ENCODE data around the gene CMTM8.

- TF ChIP-seq ARNT (IDR thresholded peaks at IDR 0.05) (no peak), ELF4 (IDR thresholded peaks at IDR 0.05) (no peak), NFRKB (IDR thresholded peaks at IDR 0.05) (no peak), HDGF (IDR thresholded peaks at IDR 0.05; ENCODE audit: borderline replicate concordance) (no peak), TARDBP (IDR thresholded peaks at IDR 0.05) (no peak), LEF1 (IDR thresholded peaks at IDR 0.05; ENCODE audit: borderline replicate concordance) (no peak), BHLHE40 (IDR thresholded peaks at IDR 0.05; ENCODE audit: borderline replicate concordance) (no peak)
These were observed 52.1 kb downstream of the CMTM8 start for GRCh38 chr3:32290619-32291018.
